Skeletal muscle cell (primary cell): ENCODE data around the gene FAAP100.
A peak's percentile ranks its signal among the peaks of the same experiment; 100 is the strongest.
"Not testable (repeated sequence)": the region's sequence is repeated elsewhere in the genome, so short reads cannot be mapped to it uniquely, and the experiment has no call there.

Source experiments
- DNase-seq: peaks from one replicate; pipeline ENCODE4 v3.0.0-alpha.2; 2010; ENCODE audit warnings: low read depth
- H3K4me3 ChIP-seq: 2 replicates; pipeline ENCODE4 v1.5.1; 2011; ENCODE audit warnings: low read depth, mild to moderate bottlenecking, control low read depth, low read length, moderate library complexity

Gene FAAP100

DNA sequence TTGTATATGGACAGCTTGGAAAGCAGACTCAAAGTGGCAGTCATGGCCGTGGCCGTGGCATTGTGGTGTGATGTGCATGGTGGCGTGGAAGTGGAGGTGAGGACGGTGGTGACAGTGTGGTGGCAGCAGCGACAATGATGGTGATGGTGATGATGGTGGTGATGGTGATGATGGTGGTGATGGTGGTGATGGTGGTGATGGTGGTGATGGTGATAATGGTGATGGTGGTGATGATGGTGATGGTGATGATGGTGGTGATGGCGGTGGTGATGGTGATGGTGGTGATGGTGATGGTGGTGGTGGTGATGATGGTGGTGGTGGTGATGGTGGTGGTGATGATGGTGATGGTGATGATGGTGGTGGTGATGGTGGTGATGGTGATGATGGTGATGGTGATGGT, 21.1 kb downstream of the FAAP100 start:
- DNase-seq, H3K4me3 ChIP-seq: not testable (repeated sequence)

DNA sequence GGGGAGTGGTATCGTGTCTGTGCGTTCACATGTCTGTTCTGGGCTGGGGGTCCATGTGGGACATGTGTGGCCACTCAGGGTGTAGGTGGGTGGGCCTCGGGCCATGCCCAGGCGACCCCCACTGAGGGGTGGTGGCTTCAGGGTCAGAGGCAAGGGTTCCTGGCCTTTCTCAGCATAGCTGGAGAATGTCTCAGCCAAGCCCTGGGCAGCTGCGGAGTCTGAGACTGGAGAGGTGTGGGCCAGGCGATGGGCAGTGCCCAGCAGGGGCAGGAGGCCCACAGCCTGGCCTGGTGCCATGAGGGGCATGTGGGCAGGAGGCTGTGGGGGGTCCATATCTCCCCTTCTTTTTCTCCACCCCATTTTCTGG, 22.7 kb downstream of the FAAP100 start:
- no peak overlapping the region for H3K4me3 ChIP-seq
- DNase-seq = no peak

DNA sequence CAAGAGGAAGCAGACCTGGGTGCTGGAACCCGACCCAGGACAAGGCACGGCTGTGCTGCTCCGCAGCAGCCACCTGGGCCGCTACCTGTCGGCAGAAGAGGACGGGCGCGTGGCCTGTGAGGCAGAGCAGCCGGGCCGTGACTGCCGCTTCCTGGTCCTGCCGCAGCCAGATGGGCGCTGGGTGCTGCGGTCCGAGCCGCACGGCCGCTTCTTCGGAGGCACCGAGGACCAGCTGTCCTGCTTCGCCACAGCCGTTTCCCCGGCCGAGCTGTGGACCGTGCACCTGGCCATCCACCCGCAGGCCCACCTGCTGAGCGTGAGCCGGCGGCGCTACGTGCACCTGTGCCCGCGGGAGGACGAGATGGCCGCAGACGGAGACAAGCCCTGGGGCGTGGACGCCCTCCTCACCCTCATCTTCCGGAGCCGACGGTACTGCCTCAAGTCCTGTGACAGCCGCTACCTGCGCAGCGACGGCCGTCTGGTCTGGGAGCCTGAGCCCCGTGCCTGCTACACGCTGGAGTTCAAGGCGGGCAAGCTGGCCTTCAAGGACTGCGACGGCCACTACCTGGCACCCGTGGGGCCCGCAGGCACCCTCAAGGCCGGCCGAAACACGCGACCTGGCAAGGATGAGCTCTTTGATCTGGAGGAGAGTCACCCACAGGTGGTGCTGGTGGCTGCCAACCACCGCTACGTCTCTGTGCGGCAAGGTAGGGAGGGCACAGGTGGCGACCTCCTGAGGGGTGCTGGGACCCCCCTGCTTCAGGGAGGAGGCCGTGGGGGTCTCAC, 23.3 kb downstream of the FAAP100 start:
- no peak for DNase-seq
- H3K4me3 ChIP-seq = no peak overlapping the region

DNA sequence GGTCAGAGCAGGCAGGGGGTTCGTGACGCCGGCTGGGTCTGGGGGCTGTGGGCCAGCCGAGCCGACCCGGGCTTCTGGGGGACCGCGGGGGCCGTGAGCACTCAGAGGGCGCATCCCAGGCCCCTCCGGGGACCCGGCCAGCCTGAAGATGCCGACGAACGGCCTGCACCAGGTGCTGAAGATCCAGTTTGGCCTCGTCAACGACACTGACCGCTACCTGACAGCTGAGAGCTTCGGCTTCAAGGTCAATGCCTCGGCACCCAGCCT, 23.8 kb downstream of the FAAP100 start:
- DNase-seq = no peak
- H3K4me3 ChIP-seq = no peak overlapping the region

DNA sequence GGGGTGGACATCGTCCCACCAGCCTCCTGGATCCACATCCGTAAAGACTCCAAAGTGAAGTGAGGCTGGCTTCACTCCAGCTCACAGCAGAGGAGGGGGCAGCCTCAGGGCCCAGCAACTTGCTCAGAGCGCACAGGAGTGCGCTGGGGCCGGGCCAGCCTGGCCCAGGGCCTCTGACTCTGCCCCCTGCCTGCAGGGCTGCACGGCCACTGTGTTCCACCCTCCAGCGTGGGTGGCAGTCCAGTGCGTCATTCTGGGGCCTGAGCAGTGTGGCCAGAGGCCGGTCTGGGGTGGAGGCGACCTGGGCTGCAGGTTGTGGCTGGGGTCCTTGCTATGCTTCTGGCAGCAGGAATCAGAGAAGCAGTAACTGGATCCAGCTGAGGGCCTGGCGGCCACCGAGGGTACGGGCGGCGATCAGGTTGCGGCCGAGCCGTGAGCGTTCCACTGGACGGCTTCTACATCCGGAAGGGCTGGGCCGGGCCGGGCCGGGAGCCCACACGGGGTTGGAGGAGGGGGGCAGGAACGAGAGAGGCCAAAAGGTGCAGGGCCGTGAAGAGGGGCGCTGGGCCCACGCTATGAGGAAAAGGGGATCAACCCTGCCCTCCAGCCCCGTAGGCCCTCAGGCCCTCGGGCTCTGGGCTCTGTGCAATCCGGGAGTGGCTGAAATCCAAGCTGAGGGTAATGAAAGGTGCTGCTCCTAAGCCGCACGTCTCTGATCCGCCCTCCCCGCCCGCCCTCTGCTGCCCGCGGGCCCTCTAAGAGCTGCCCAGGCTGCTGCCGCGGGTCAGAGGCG, 24.4 kb downstream of the FAAP100 start, which contains the start of gene FSCN2:
Gene FSCN2 (plus strand): TSS at position 787 of the 793 bp plus-strand sequence. CDS start 155 bp downstream, outside the sequence.
- no peak for DNase-seq
- no peak within 1 kb of the TSS for H3K4me3 ChIP-seq

DNA sequence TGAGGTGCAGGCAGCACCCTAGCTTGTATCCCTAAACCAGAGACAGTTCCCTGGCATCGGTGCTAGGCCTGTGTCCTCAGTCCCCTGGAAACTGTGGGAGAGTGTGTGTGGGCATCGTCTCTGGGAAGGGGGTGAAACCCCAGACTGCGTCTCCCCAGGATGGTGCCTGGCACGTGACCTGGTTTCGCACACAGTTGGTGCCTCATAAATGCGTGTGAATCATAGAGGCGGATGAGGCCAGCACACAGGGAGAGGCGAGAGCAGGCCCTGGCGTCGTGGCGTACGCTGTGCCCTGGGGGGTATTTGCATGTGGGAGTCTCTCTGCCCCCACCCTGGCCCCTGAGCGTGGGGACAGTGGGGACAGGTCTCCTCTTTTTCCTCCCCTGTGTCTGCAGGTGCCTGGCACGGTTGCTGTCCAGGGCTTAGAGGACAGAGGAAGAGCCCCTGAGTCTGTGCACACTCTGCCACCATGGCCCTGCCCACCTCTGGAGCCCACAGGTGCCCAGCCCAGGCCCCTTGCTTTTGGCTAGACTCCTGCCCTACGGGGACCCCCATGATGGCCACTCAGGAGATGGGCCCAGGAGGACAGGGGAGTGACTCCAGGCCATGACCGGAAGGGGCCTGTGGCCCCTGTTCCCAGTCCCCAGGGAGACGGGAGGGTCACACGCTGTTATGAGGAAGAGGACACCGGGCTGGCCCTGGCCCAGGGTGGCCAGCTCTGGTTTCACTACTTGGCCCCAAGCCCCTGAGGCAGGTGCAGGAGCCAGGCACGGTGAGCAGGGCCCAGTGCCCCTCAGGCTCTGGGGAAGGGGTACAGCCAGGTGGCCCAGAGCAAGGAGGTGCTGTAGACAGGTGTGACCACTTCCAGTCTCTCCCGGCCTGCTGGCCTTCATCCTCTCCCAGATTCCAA, 25.2 kb downstream of the FAAP100 start:
- no peak for DNase-seq
- no peak overlapping the region for H3K4me3 ChIP-seq

DNA sequence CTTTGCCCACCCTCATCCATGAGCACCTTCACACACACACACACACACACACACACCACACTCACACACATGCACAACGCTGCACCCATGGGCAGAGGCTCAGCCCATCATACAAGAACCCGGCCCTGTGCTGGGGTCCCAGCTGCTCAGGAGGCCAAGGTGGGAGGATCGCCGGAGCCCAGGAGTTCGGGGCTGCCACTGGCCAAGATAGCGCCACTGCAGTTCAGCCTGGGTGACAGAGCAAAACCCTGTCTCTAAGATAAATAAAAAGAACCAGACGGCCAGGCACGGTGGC, 27.3 kb downstream of the FAAP100 start:
- H3K4me3 ChIP-seq = no peak overlapping the region
- DNase-seq = no peak

DNA sequence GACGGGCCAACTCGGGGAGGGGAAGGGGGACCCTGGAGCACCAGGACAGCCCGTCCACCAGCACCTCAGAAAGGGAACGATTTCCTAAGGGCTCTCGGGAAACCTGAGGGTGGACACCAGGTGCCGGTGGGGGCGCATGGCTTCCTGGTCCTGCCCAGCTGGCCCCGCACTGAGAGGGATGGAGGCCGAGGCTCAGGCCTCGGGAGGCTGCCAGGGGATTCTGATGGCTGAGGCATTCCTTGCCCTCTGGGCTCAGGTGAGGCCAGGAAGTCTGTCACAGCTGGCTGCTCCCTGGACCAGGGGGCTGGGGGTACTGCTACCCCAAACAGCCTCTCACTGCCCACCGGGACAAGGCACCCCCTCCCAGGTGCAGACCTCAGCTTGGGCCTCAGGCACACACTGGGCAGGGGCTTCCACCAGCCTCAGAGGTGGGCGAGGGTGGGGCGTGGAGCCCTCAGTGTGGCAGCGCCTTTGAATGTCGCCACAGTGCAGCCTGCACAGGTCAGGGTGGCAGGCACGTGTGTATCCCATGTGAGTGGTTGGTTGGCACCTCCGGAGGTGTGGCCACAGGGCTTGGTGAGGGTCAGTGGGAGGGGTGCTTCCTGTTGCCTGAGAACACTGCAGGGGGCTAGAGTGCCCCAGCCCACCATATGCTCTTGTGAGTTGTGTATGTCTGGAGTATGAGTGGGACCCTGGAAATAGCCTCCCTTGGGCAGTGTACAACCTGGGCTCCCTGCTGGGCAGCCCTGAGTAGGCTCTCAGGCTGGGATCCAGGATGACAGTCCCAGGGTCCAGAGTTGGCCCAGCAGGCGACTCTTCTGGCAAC, 27.9 kb downstream of the FAAP100 start:
- DNase-seq = no peak

DNA sequence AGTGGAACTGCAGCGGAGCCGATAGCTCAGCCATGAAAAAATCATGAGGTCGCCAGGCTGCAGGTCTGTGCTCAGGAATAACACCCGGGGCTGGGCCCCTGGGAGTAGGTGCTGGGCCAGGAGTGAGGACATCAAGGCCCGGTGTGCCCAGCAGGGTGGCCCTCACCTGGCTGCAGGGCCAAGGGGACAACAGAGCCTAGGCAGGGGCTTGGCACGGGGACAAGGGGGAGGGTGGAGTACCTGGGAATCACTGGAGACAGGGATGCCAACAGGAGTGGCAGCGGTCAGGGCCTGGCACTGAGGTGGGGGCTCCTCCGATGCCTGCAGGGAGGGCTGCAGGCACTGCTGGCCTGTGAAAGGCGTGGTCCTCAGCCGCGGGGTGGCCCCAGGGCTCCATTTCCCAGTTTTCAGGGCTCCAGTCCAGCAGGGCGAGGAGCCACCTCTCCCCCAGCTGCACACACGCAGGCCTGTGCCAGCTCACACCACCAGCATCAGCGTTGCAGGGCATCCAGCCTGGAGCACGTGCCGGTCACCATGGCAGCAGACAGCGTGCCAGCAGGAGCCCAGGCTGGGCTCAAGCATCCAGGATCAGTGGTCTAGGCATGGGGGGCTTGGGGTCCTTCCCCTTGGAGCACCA, 28.6 kb downstream of the FAAP100 start:
- DNase-seq = no peak
- H3K4me3 ChIP-seq = no peak overlapping the region

More for the DNA sequence above, 27.9 kb downstream of the FAAP100 start:
- no peak overlapping the region for H3K4me3 ChIP-seq

DNA sequence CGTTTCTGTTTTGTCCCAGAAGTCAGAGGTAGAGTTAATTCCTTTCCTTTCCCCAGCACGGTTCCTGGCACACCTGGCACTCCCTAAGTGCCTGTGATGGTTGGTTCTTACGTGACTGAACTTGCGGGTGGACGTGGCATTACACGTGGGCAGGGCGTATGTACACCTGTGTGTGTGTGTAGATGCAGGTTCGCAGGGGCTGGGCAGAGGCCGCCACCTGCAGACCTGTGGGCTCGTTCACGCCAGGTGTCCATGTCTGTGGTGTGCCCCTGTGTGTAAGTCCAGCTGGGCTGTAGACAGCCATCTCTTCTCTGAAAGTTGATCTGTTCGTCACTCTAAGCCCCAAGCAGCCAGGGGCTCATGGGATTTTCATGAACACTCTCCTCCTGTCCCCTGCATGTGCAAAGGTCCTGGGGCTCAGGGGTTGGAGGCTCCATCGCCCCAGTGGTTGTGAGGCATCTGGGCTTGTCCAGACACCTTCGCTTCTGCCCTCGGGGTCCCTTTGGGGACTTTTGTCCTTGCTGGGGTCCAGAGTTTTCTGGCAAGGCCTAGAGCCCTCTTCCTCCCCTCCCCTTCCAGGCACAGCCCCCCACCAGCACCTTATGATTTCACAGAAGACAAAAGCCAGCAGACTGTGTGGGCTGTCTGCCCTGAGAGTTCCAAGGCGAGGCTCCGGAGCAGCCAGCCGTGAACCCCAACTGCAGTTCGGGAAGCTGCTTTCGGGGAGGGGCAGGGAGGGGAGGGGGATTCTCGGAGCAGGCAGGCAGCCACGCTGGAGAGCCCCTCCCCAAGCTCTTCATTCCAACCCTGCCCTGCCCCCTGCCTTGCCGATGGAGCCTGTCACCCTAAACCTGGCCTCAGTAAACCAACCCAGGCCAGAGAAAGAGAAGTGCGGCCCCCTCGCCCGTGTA, 29.4 kb downstream of the FAAP100 start:
- DNase-seq = no peak
- H3K4me3 ChIP-seq = no peak overlapping the region

DNA sequence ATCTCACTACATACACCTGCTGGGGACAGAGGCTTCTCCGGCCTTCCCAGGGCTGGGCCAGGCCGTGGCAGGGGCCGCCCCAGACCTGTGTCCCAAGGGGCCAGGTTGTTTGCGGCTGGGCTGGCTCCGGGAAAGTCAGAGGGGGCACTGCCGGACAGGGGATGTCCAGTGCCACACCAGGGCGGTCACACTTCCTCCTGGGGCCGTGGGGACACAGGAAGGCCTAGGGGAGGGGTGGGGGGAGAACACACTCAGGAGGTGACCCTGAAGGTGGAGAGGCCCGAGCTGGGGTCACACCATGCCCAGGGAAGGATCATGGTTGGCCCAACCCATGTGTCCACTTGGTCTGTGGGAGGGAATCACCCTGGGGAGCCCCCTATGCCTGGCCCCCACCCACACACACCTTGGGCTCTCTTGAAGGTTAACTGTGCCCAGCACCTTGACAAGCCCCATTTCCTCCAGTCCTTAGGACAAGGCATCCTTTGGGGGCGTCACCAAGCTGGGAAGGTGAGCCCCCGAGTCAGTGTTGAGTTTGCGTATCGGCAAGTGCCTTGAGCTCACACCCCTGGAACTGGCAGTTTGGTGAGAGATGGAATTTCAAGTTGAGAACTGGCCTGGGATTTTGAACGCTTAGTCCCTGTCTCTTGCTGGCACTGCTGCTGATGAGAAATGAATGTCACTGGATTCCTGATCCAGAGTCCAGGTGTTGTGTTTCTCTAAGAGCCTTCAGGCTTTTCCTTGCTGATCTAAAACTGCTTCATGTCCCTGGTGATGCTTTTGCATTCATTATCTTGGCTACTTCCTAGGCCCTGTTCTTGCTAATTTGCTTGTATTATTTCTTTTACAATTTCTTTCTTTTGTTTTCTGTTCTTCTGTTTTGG, 31.9 kb downstream of the FAAP100 start:
- DNase-seq = no peak
- H3K4me3 ChIP-seq = no peak overlapping the region

DNA sequence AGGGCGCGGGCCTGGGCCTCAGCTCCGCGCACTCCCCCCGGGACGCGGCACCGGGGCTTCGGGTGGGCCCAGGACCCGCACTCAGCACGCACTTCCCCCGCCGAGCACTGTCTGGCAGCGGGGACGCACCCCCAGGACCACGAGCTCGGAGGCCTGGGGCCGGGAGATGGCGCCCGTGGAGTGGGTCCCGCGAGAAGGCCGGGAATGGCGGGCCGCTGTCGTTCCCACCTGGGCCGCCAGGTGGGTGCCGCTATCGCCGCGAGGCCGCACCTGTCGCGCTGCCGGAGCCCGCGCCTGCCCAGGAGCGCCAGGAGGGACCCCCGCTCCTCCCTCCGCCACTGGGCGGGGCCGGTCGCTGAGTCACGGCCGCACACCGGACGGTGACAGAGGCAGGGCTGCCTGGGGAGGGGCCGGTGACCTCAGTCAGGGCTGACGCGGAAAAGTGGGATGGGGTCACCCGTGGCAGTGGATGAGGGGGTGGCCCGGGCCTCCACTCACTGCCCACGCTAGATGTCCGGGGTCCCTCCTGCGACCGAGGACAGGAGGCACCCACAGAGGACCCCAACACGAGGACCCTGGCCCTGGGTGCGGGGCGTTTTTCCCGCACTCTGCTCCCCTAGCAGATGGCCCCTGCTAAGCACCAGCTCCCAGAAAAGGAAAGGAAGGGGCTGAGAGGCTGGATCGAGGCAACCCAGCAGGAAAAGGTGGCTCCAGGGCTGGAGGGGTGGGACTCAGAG, 32.7 kb downstream of the FAAP100 start:
- peak overlapping the region; percentile 40 for H3K4me3 ChIP-seq
- no peak for DNase-seq

DNA sequence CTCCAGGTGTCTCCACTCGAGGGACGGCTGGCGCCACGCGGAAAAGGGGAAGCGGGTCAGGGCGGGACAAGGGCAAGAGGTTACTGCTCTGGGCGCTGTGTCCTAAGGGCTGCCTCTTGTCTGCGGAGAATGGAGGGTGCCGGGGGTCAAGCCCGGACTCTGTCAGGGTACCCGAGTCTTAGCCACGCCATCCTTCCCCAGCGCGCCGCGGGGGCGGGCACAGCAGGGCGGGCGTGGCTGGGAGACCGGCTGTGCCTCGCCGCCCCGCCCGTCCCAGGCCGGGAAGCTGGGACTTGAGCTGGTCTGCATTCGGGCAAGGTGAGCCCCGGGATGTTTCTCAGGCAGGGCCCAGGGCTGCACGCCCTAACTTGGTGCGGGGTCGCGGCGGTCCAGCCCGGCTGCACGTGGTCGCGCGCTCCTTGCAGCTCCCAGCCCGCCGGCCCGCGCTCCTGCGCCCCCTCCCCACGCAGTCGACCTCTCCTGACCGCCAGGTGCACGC, 33.3 kb downstream of the FAAP100 start:
- no peak for DNase-seq
- peak overlapping the region; percentile 40 for H3K4me3 ChIP-seq

DNA sequence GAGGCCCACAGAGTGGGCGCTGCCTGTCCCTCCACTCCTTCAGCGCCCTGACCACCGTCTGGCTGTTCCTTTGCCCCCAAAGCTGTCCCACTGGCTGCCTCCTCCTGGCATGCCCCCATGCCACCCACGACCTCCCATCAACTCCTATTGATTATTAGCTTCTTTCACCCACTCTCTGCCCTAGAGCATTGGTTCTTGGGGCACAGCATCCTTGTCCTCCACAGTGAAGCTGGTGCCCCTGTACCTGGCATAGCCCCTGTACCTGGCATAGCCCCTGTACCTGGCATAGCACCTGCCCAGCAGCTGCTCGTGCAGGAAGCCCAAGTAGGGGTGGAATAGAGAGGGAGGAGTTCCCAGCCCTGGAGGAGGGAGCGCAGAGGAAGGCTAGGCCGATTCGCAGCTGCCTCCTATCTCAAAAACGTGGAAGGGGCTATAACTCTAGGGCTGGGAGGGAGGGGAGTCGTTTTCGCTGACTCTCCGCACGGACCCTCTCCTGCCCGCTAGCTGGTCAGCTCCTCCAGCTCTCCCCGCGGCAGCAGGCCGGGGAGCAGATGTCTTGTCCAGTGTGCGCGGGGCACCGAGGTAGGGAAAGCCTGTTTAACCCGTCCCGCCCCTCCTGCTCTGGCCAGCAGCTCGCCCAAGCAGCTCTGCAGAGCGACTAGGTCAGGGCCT, 33.9 kb downstream of the FAAP100 start:
- DNase-seq = no peak
- H3K4me3 ChIP-seq = peak overlapping the region; percentile 40

DNA sequence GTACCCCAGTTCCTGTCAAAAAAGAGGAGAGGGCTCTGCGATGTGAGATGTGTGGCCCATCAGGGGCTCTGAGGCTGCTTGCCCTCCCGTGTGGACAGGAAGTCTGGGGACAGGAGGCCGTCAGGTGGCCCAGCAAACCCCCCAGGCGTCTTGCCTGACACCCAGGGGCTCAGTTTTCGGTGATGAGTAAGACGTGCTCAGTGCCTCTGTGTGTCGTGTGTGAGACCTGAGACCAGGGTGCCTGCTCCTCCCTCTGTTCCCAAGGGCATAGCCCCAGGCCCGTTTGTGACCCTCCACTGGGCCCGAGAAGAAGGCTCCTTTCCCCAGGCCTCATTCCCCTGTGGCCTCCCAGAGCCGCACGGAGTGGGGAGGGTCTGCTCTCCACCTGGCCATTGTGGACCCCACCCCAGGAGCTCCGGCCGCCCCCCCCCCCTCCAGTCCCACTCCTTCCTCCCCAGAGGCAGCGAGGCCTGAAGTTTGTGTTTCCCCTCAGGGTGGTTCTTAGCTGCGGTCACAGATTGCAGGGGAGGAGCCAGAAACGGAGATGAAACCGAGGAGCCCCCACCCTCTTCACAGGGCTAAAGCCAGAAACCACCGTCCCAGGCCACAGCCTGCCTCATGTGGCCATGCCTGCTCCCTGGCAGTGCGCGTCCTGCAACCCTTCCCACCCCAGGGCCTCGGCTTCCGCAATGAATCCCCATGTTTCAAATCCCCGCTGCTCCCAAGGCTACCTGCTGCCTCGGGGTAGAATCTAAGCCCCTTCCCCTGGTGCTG, 34.6 kb downstream of the FAAP100 start:
- no peak overlapping the region for H3K4me3 ChIP-seq
- DNase-seq = no peak
